ENCODE measurements around the gene TAS2R14.

DNA sequence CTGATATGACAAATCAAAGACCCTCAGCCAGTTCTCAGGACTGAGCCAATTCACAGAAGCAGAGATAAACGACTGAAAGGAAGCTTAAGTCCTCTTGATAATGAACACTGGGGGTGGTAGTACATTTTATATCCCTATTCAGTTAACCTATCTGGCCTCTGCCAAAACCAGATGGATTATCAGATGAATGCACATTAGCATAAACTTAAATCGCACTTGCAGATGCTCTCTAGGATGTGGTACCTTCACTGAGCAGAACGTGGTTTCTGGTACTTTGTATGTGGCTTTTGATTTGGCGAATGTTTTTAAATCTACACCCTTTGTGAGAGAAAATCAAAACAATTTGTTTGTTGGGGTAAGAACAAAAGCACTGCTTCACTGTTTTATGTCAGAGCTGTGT lies 21.1 kb upstream of the TAS2R14 start:
- TF ChIP-seq EP300 (conservative IDR thresholded peaks at IDR 0.05; ENCODE audit: poor library complexity, severe bottlenecking) (no peak), CTCF (IDR thresholded peaks at IDR 0.05; ENCODE audit: poor library complexity, severe bottlenecking) (no peak), RAD21 (conservative IDR thresholded peaks at IDR 0.05) (no peak), REST (IDR thresholded peaks at IDR 0.05; ENCODE audit: borderline replicate concordance) (no peak), POLR2AphosphoS5 (IDR thresholded peaks at IDR 0.05) (no peak), EZH2 (IDR thresholded peaks at IDR 0.05; ENCODE audit: borderline replicate concordance, insufficient read depth, low read length, poor library complexity, severe bottlenecking) (no peak), TAF1 (IDR thresholded peaks at IDR 0.05; ENCODE audit: low read depth) (no peak)

Measured in neural cell (in vitro differentiated cells).